GM10248 (cell line): ENCODE measurements around the gene KCNIP4.

ENCODE experiments used
- CTCF ChIA-PET: fragments of 300-600 bp; sonication (Branson Sonifier 250); formaldehyde crosslinking; extraction: SDS; loops from one replicate; lab custom pipeline; 2021; ENCODE audit warnings: antibody characterized with exemption; lab: Yijun Ruan, JAX
- POLR2A ChIA-PET: fragments of 350-650 bp; sonication (Branson Sonifier 250); formaldehyde crosslinking; extraction: SDS; loops from one replicate; lab custom pipeline; 2020; ENCODE audit warnings: antibody characterized with exemption; lab: Yijun Ruan, JAX
- DNase-seq: peaks from one replicate; pipeline ENCODE4 v3.0.0; 2012; ENCODE audit errors: extremely low spot score
- CTCF ChIP-seq: IDR thresholded peaks from 2 replicates; pipeline ENCODE4 v1.5.1; 2012; ENCODE audit warnings: mild to moderate bottlenecking, low read depth; ENCODE audit errors: extremely low read depth, missing control alignments, control extremely low read depth

Gene KCNIP4

GRCh38 chr4:21118301-21118700 is 830.3 kb downstream of the KCNIP4 start:
- no peak for DNase-seq
- no peak for TF ChIP-seq CTCF
- POLR2A ChIA-PET, result no interaction called here
- CTCF ChIA-PET, result no interaction called here

GRCh38 chr4:21117541-21118180 is 830.9 kb downstream of the KCNIP4 start:
- POLR2A ChIA-PET, result no interaction called here
- DNase-seq, result no peak
- no peak for TF ChIP-seq CTCF
- CTCF ChIA-PET, result no interaction called here

- DNase-seq, result no peak
- ChIA-PET POLR2A (no interaction called here), CTCF (interaction anchor here (1.7 kb wide), 1 partner anchor 15 kb away, joined by 5 read pairs; no protein-coding TSS in a partner anchor)
- TF ChIP-seq CTCF, result no peak
These were observed 834.9 kb downstream of the KCNIP4 start for GRCh38 chr4:21113496-21114223.

- DNase-seq, result no peak
- TF ChIP-seq CTCF, result no peak
- ChIA-PET POLR2A (no interaction called here), CTCF (no interaction called here)
These were observed 845.9 kb downstream of the KCNIP4 start for GRCh38 chr4:21102667-21103066.

- POLR2A ChIA-PET, result no interaction called here
- CTCF ChIA-PET, result no interaction called here
- no peak for DNase-seq
- no peak for TF ChIP-seq CTCF
These were observed 850.7 kb downstream of the KCNIP4 start for GRCh38 chr4:21097865-21098264.

GRCh38 chr4:21097026-21097425 is 851.5 kb downstream of the KCNIP4 start:
- CTCF ChIA-PET, result no interaction called here
- no peak for TF ChIP-seq CTCF
- no peak for DNase-seq
- POLR2A ChIA-PET, result no interaction called here
